Stomach (tissue), 4 donors: ENCODE data around the gene BABAM2.

Experiments
- CTCF ChIP-seq, 7 experiments: fragments of 450-650 bp in 4 of 7; fragments of 200-600 bp in 3 of 7; sonication (generic) in 3 of 7; IDR thresholded peaks; one replicate each; pipeline ENCODE4 v1.5.1; 2016 to 2019; ENCODE audit warnings: antibody characterized with exemption in 7 of 7, control low read depth in 2 of 7, mild to moderate bottlenecking in 1 of 7
- EP300 ChIP-seq: sonication (generic); formaldehyde crosslinking; IDR thresholded peaks from one replicate; pipeline ENCODE4 v1.6.1; 2017; ENCODE audit warnings: antibody characterized with exemption

GRCh38 chr2:27993950-27994728 lies 103.6 kb downstream of the BABAM2 start:
- TF ChIP-seq CTCF (IDR thresholded peaks at IDR 0.05) (no peak), EP300 (no peak)
